ENCODE results near the gene NRBF2. TPM values are rescaled to one million over a fixed set of nuclear protein-coding genes. Genes with fewer than 3 reads are reported as not detected.

Gene NRBF2
- total RNA-seq, 1 experiment from 2014 or later: 22.1 TPM

DNA sequence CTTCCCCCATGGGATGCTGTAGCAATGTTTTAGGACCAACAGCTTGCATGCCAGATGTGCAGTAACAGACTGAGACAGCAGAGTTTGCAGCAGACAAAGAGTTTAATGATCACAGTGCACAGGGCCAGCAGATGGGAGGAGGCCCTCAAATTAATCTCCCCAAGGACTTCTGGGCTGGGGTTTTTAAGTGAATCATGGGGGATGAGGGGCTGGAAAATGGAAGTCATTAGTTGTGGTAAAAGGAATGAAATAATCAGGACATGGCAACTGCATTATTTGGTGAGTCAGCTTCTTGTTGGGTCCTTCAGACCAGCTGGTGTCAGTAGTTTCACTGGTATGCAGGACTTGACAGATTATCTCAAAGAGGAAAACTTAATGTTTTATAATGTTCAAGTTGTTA, 12.6 kb upstream of the NRBF2 start:
- Histone ChIP-seq H3K4me2 (no peak overlapping the region), H3K4me3 (no peak overlapping the region), H3K9me3 (ENCODE audit: insufficient read depth, low read depth) (no peaks in the 10 kb centered on the region), H2AFZ (no peak overlapping the region), H3K27me3 (ENCODE audit: insufficient read depth, low read depth) (no peaks in the 10 kb centered on the region), H4K20me1 (ENCODE audit: insufficient read depth) (no peaks in the 10 kb centered on the region), H3K79me2 (ENCODE audit: low read depth) (no peaks in the 10 kb centered on the region), H3K27ac (no peak overlapping the region), H3F3A (ENCODE audit: insufficient read depth, low read depth) (no peaks in the 10 kb centered on the region), H3K4me1 (replicated peaks; ENCODE audit: insufficient read depth) (no peaks in the 10 kb centered on the region), H3K36me3 (ENCODE audit: low read depth) (no peaks in the 10 kb centered on the region), H3K9me2 (ENCODE audit: insufficient read depth) (no peaks in the 10 kb centered on the region)
- POLR2A ChIA-PET (ENCODE audit: unreplicated experiment): no interaction called here
- intact Hi-C loops (cut with micrococcal nuclease; ENCODE audit: unreplicated experiment): no loop called here
- DNase-seq: no peak
- BruUV-seq (replicated peaks): no TSS peak
- no peak for TF ChIP-seq EZH2 (IDR thresholded peaks at IDR 0.05; ENCODE audit: low read depth)
- TF ChIP-seq, protein P1, sequence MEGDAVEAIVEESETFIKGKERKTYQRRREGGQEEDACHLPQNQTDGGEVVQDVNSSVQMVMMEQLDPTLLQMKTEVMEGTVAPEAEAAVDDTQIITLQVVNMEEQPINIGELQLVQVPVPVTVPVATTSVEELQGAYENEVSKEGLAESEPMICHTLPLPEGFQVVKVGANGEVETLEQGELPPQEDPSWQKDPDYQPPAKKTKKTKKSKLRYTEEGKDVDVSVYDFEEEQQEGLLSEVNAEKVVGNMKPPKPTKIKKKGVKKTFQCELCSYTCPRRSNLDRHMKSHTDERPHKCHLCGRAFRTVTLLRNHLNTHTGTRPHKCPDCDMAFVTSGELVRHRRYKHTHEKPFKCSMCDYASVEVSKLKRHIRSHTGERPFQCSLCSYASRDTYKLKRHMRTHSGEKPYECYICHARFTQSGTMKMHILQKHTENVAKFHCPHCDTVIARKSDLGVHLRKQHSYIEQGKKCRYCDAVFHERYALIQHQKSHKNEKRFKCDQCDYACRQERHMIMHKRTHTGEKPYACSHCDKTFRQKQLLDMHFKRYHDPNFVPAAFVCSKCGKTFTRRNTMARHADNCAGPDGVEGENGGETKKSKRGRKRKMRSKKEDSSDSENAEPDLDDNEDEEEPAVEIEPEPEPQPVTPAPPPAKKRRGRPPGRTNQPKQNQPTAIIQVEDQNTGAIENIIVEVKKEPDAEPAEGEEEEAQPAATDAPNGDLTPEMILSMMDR (conservative IDR thresholded peaks at IDR 0.05): no peak
- CTCF ChIA-PET: no interaction called here

- H3K27ac ChIP-seq: no peak overlapping the region
- ChIA-PET CTCF (no interaction called here), POLR2A (ENCODE audit: unreplicated experiment) (no interaction called here)
- H3F3A ChIP-seq (ENCODE audit: insufficient read depth, low read depth): no peaks in the 10 kb centered on the region
- H3K4me2 ChIP-seq: no peak overlapping the region
- no peak overlapping the region for H2AFZ ChIP-seq
- intact Hi-C loops (cut with micrococcal nuclease; ENCODE audit: unreplicated experiment): no loop called here
- no peak for DNase-seq
- no peaks in the 10 kb centered on the region for H4K20me1 ChIP-seq (ENCODE audit: insufficient read depth)
- no peak overlapping the region for H3K4me3 ChIP-seq
- no TSS peak for BruUV-seq (replicated peaks)
- H3K36me3 ChIP-seq (ENCODE audit: low read depth): no peaks in the 10 kb centered on the region
- no peaks in the 10 kb centered on the region for H3K79me2 ChIP-seq (ENCODE audit: low read depth)
- H3K9me3 ChIP-seq (ENCODE audit: insufficient read depth, low read depth): no peaks in the 10 kb centered on the region
- H3K4me1 ChIP-seq (replicated peaks; ENCODE audit: insufficient read depth): no peaks in the 10 kb centered on the region
- TF ChIP-seq, protein P1 (conservative IDR thresholded peaks at IDR 0.05): no peak
- no peak for TF ChIP-seq EZH2 (IDR thresholded peaks at IDR 0.05; ENCODE audit: low read depth)
- no peaks in the 10 kb centered on the region for H3K27me3 ChIP-seq (ENCODE audit: insufficient read depth, low read depth)
- H3K9me2 ChIP-seq (ENCODE audit: insufficient read depth): no peaks in the 10 kb centered on the region
Observed at GRCh38 chr10:63123727-63124362, 9.3 kb upstream of the NRBF2 start.

DNA sequence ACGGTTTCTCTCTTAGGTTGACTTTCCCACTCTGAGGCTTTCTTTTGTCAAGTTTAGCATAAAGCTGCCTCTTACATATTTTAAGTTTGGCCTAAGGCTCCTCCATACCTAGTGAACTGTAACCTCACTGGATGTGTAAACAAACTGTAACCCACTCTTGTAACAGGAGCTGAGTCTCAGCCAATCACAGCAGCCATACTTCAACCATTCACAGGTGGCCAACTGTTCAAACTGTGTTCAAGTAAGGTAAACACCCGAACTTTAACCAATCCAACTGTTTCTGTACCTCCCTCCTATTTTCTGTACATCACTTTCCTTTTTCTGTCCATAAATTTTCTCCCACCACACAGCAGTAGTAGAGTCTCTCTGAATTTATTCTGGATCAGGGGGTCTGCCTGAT, 7.7 kb upstream of the NRBF2 start:
- no peak for DNase-seq
- ChIA-PET POLR2A (ENCODE audit: unreplicated experiment) (no interaction called here), CTCF (no interaction called here)
- peak overlapping the region; percentile 57; the same call in 1 of the 2 replicates for H2AFZ ChIP-seq
- no peaks in the 10 kb centered on the region for H3K9me2 ChIP-seq (ENCODE audit: insufficient read depth)
- H3K79me2 ChIP-seq (ENCODE audit: low read depth): no peaks in the 10 kb centered on the region
- no peaks in the 10 kb centered on the region for H3K36me3 ChIP-seq (ENCODE audit: low read depth)
- no peak overlapping the region for H3K4me2 ChIP-seq
- H3K27ac ChIP-seq: no peak overlapping the region
- TF ChIP-seq EZH2 (IDR thresholded peaks at IDR 0.05; ENCODE audit: low read depth): no peak
- TF ChIP-seq, protein P1 (conservative IDR thresholded peaks at IDR 0.05): no peak
- no peaks in the 10 kb centered on the region for H3K9me3 ChIP-seq (ENCODE audit: insufficient read depth, low read depth)
- no peak overlapping the region for H3K4me3 ChIP-seq
- BruUV-seq (replicated peaks): no TSS peak
- no peaks in the 10 kb centered on the region for H4K20me1 ChIP-seq (ENCODE audit: insufficient read depth)
- intact Hi-C loops (cut with micrococcal nuclease; ENCODE audit: unreplicated experiment): no loop called here
- no peaks in the 10 kb centered on the region for H3F3A ChIP-seq (ENCODE audit: insufficient read depth, low read depth)
- no peaks in the 10 kb centered on the region for H3K27me3 ChIP-seq (ENCODE audit: insufficient read depth, low read depth)
- no peaks in the 10 kb centered on the region for H3K4me1 ChIP-seq (replicated peaks; ENCODE audit: insufficient read depth)
